NCI-H1436 treated with DMSO at 0.1 percent for 48 hours (cell line): Measurements from ENCODE around the gene AVPI1.
A peak's percentile ranks its signal among the peaks of the same experiment; 100 is the strongest.

Experiments
- DNase-seq: peaks from one replicate; lab custom pipeline; 2025; lab: John Stamatoyannopoulos, UW

AVPI1 gene, protein sequence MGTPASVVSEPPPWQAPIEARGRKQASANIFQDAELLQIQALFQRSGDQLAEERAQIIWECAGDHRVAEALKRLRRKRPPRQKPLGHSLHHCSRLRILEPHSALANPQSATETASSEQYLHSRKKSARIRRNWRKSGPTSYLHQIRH

DNA sequence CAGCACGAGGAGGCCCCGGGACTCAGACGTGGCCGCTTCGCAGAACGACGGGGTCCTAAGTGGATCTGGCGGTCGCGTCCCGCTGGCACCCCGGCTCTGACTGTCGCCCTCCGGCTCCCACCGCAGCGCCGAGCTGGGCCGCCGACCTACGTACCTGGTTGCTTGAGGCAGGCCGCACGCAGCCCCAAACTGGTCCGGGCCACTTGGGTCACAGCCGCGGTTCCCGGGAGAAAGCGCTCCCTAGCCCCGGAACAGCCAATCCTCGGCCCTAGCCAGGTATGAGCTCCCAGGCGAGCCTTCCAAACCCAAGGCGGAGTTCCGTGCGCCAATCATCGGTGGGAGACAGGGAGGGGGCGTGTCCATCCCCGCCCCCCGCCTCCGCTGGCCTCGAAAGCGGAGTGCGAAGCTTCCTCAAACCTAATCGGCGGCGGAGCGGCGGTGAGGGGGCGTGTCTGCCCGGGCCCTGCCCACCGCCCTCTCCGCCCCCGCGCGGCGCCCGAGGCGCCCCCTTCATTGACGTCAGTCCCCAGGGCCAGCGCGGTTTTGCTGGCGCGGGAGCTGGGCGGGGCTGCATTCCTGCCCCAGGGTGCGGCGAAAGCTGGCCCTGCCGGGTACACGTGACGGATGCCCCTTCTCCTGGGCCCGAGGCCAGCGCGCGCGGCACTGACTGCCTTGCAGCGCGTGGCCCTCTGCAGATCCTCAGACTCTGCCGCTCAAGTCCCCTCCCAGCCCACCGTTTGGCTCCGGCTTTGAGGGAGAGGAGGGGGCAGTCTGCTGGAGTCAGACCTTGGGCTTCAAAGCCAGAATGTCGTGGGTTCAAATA, at the start of gene AVPI1:
Gene AVPI1, minus strand, starts transcription at position 280 of the 823 bp plus-strand sequence. CDS start 7,336 bp downstream, outside the sequence.
- DNase-seq = peak; percentile 88

DNA sequence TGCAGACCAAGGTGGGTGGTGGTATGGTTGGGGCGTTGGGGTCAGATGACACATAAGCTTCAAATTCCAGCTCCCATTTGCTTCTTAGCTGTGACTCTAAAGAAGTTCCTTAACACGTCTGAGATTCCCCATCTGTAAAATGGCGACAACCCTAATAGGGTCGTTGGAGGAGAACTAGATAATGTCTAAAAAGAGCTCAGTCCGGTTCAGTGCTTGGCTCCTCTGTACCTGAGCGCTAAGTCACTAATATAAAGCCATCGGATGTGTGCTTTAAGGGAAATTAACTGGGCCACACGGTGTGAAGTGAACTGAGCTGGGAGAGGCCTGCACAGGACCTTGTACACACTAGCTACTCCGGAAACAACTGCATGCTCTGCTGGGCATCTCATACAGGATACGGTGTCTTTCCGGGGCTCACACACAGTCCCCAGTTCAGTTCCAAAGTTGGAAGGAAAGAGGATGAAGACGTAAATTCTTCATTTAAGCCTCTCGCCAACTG, 49.4 kb upstream of the AVPI1 start:
- DNase-seq = no peak

DNA sequence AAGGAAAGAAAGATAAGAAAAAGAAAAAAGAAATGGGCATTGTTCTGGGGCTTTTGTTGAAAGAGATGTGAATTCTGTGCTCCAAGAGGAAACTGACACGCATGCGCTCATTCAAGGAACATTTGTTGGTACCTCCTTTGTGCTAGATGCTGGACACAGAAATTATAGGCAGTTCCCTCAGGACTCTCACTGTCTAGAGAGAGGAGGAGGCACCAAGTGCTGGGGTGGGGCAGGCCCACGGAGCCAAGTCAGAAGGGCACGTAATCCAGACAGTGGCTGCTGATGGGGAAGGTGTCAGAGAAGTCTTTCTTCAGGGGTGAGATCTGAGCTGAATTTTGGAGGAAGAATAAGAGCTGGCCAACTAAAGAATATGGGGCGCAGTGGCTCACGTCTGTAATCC, 47.0 kb upstream of the AVPI1 start:
- DNase-seq = no peak

DNA sequence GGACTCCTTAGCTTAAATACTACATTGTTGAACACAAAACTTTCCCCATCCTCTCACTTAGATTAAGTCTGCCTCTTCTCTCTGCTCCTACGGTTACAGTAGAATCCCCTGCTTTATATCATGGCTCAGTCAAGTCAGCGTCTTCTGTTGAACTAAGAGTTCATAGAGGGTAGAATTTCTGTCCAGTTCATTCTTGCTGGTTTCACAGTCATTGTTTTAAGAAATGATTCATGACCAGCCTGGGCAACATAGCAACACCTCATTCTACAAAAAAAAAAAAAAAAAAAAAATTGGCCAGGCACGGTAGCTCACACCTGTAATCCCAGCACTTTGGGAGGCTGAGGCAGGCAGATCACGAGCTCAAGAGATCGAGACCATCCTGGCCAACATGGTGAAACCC, 46.2 kb upstream of the AVPI1 start:
- DNase-seq = no peak

GRCh38 chr10:97732052-97732359, 45.0 kb upstream of the AVPI1 start:
- DNase-seq = no peak

GRCh38 chr10:97731346-97732051, 44.5 kb upstream of the AVPI1 start:
- no peak for DNase-seq

DNA sequence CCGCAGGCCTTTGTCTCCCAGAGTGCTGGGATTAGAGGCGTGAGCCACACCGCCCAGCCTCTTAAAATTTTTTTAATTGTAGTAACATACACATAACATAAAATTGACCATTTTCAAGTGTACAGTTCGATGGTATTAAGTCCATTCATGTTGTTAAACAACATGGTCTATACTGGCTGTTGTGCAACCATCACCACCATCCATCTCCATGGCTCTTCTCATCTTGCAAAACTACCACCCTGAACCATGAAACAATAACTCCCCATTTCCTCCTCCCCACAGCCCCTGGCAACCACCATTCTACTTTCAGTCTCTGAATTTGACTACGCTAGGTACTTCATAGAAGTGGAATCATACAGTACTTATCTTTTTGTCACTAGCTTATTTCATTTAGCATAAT, 42.0 kb upstream of the AVPI1 start:
- no peak for DNase-seq

- no peak for DNase-seq
Measured at GRCh38 chr10:97726636-97727178, 39.7 kb upstream of the AVPI1 start.

DNA sequence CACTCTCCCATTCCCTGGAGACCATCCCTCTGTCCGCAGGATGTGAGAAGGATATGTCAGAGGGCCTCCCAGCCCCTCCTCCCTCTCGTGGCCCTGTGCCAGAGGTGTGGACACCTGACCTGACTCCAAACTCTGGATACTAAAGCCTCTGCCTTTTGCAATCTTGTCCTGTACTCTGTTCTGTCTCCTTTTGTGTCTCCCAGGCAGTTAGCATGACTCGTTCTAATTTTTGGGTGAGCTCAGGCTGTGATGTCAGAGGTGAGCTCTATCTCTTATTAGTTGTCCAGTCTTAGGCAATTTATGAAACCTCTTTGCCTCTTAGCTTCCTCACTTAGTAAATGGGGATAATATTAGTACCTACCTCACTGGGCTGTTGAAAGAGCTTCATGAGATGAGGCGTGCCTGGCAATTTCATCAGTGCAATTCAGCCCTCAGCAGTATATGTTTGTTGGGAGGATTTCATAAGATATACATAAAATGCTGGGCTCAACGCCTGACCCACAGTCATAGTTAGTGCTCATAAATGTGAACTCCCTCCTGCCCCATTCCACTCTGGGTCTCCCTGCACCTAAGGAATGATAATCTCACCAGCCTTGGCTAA, 37.4 kb upstream of the AVPI1 start:
- DNase-seq = no peak

GRCh38 chr10:97723001-97723400, 36.0 kb upstream of the AVPI1 start:
- no peak for DNase-seq

- DNase-seq = no peak
Measured at GRCh38 chr10:97721871-97722780, 35.1 kb upstream of the AVPI1 start.

DNA sequence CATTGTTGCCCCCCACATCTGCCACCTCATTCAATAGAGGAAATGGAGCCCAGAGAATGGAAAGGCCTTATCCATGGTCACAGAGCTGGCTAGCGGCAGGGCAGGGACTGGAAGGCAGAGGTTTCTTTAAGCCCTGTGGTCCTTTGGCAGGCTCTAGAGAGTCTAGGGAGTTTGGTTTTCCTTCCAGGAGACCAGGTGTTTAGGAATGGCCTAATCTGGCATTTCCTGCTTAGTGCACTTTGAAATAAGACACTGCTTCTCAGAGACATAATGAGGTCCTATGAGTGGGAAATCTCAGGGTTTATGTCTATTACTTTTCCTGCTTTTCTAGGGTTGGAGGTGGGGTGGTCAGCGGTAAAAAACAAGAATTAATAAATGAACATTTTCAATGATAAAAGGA, 32.6 kb upstream of the AVPI1 start:
- DNase-seq = no peak

DNA sequence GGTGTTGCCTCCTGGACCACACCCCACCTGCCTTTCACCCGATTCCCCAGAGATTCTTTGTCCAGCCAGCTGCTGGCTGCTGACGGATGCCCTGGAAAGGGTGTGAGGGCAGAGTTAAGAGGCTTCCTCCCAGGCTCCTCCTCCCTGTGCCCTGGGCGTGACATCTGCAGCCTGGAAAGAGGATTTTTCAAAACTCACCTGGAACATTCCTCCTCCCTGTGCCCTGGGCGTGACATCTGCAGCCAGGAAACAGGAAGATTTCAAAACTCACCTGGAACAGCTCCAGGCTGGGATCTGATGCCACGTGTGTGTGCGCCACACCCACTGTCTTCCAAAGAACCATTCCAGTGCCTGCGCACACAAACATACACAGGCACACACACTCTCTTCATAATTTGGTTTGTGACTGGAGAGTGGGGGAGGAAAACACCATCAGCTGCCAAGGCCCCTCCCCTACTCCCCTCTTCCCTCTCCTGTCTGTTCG, 31.7 kb upstream of the AVPI1 start:
- DNase-seq = no peak

DNA sequence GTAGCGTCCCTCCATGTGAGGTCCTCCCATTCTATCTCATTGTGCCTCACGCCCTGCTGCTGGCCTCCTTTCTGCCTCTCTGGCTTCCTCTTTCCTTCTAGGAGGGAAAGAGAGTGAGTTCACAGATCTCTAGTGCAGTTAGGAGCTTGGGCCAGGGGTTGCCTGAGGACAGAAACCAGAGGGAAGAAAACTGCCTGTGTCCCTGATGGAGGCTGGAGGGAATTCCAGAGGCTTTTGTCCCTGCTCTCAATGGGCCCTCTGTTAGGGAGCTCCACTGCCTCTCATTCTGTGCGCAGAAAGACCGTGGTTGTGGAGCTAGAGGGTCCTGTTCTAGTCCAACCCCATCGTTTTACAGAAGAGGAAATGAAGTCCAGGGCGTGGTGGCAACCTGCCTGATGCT, 31.1 kb upstream of the AVPI1 start:
- no peak for DNase-seq

DNA sequence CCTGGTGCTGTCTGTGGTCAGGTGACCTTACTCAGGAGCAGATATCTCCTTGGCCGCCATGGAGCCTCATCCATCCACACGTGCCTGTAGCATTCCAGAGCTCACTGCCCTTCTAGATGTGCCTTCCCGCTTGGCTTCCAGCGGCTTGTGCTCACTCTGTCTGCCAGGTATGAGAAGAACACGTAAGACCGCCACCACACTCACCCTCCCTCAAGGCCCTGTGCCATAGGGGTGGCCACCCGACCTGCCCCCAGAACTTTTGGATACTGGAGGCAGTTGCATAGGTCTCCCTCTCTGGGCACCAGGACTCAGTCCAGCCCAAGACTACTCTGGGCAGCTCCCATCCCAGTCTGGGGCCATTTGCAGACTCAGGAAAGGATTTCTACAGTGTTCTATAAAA, 30.6 kb upstream of the AVPI1 start:
- no peak for DNase-seq

DNA sequence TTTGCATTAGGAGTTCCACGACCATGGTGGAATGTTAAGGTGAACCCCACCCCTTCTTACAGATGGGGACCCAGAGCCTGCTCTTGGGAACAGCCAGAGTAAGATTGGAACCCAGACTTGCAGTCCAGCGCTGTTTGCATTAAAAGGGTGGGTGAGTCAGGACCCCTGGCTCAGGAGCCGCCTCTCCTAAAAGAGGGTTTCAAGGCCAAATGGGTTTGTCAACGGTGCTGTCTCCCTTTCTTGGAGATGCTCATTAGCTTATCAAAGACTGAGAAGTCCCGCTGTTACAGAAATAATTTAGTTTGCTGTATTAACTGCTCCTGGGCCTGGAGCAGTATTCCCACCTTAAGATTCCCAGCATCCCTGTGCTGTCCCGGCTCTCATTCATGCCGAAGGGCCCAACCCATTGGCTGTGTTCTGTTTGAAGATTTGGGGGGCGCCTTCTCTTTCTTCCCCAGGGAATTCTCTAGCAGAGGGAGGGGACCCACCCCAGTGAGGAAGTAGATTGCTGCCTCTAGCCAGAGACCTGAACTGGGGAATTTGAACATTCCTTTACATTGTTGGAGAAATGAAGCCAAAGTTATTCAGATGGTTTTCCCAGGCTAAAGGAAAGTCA, 28.3 kb upstream of the AVPI1 start:
- no peak for DNase-seq

- DNase-seq = no peak
Measured at GRCh38 chr10:97714401-97715258, 27.6 kb upstream of the AVPI1 start.

DNA sequence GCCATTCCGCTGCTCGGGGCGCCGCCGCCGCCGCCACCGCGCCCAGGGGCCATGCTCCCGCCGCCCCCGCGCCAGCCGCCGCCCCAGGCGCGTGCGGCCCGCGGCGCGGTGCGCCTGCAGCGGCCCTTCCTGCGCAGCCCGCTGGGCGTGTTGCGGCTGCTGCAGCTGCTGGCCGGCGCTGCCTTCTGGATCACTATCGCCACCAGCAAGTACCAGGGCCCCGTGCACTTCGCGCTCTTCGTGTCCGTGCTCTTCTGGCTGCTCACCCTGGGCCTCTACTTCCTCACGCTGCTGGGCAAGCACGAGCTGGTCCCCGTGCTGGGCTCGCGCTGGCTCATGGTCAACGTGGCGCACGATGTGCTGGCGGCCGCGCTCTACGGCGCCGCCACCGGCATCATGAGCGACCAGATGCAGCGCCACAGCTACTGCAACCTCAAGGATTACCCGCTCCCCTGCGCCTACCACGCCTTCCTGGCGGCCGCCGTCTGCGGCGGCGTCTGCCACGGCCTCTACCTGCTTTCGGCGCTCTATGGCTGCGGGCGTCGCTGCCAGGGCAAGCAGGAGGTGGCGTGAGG, 26.9 kb upstream of the AVPI1 start:
- no peak for DNase-seq

DNA sequence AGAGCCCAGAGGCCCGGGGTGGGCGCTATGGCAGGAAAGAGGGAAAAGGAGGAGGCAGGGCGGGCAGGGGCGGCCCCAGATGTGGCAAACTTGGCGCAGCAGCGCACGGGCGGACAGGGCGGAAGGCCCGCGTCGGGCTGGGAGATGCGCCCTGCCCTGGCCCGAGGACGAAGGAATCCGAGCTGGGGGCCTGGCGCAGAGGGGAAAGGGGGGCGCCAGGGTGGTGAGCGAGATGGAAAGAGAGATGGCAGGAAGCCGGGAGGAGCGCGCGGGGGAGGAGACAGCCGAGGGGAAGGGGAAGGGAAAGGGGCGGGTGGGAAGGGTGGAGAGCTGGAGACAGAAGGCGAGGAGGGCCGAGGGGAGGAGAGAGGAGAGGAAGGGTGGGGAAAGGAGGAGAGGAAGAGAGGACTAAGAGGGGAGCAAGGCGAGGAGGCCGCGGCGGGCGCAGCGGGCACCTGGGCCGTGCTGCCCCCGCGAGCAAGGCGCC, 26.3 kb upstream of the AVPI1 start, which contains the start of gene MARVELD1:
Gene MARVELD1, plus strand, starts transcription at position 392 of the 487 bp plus-strand sequence. CDS start 147 bp downstream, outside the sequence.
- DNase-seq = no peak
